ENCODE measurements around the gene GLMN.

The GLMN gene

GRCh38 chr1:92307980-92308379, 9.2 kb upstream of the GLMN start:
- no peak overlapping the region for H2AK5ac ChIP-seq (ENCODE audit: low read length)
- no peak for DNase-seq
- H3K27ac ChIP-seq (ENCODE audit: low read depth, low read length), result no peak overlapping the region
- H3K27me3 ChIP-seq (ENCODE audit: insufficient read depth, low read length, poor library complexity), result no peaks in the 10 kb centered on the region
- no peaks in the 10 kb centered on the region for H3K4me1 ChIP-seq (ENCODE audit: control insufficient read depth, low read depth, low read length)
- H3K4me2 ChIP-seq (ENCODE audit: low read length), result no peak overlapping the region
- H2BK120ac ChIP-seq (ENCODE audit: low read depth, low read length), result no peak overlapping the region
- no peak overlapping the region for H2BK5ac ChIP-seq (ENCODE audit: low read length)
- no peak overlapping the region for H4K5ac ChIP-seq (ENCODE audit: low read length)
- no peaks in the 10 kb centered on the region for H3K79me1 ChIP-seq (ENCODE audit: low read length)
- H3K56ac ChIP-seq (ENCODE audit: low read length), result no peak overlapping the region
- H3K36me3 ChIP-seq (ENCODE audit: control insufficient read depth, insufficient read depth, low read length), result no peaks in the 10 kb centered on the region
- no peaks in the 10 kb centered on the region for H3K79me2 ChIP-seq (ENCODE audit: control insufficient read depth, insufficient read depth, low read length)
- no peak overlapping the region for H2BK15ac ChIP-seq (replicated peaks; ENCODE audit: low read depth)
- no peak overlapping the region for H3K9ac ChIP-seq (ENCODE audit: low read length)
- no peak overlapping the region for H3K4me3 ChIP-seq (ENCODE audit: low read length)
- no CpG with 5 or more reads among the region's 4 CpGs for WGBS (ENCODE audit: extremely low coverage, insufficient coverage, low lambda C conversion rate)
- no peak overlapping the region for H3K4ac ChIP-seq (ENCODE audit: low read depth, low read length)
- no peak overlapping the region for H3K18ac ChIP-seq (ENCODE audit: low read length)
- H4K8ac ChIP-seq (ENCODE audit: low read depth, low read length), result no peak overlapping the region
- no peak overlapping the region for H3K23ac ChIP-seq (ENCODE audit: low read length)

GRCh38 chr1:92306020-92306419, 7.2 kb upstream of the GLMN start:
- no peak for DNase-seq
- Histone ChIP-seq H4K8ac (ENCODE audit: low read depth, low read length) (no peak overlapping the region), H4K5ac (ENCODE audit: low read length) (no peak overlapping the region), H2AK5ac (ENCODE audit: low read length) (no peak overlapping the region), H3K36me3 (ENCODE audit: control insufficient read depth, insufficient read depth, low read length) (no peaks in the 10 kb centered on the region), H3K23ac (ENCODE audit: low read length) (no peak overlapping the region), H3K4ac (ENCODE audit: low read depth, low read length) (no peak overlapping the region), H3K9ac (ENCODE audit: low read length) (no peak overlapping the region), H3K18ac (ENCODE audit: low read length) (no peak overlapping the region), H2BK15ac (replicated peaks; ENCODE audit: low read depth) (no peak overlapping the region), H2BK5ac (ENCODE audit: low read length) (no peak overlapping the region), H3K4me1 (ENCODE audit: control insufficient read depth, low read depth, low read length) (no peaks in the 10 kb centered on the region), H3K4me2 (ENCODE audit: low read length) (no peak overlapping the region), H3K27me3 (ENCODE audit: insufficient read depth, low read length, poor library complexity) (no peaks in the 10 kb centered on the region), H3K27ac (ENCODE audit: low read depth, low read length) (no peak overlapping the region), H3K4me3 (ENCODE audit: low read length) (no peak overlapping the region), H3K56ac (ENCODE audit: low read length) (no peak overlapping the region), H3K79me1 (ENCODE audit: low read length) (no peaks in the 10 kb centered on the region), H2BK120ac (ENCODE audit: low read depth, low read length) (no peak overlapping the region), H3K79me2 (ENCODE audit: control insufficient read depth, insufficient read depth, low read length) (no peaks in the 10 kb centered on the region)

GRCh38 chr1:92301021-92301420, 2.2 kb upstream of the GLMN start:
- Histone ChIP-seq H3K79me1 (ENCODE audit: low read length) (peaks cover 2% of the 10 kb centered on the region), H3K36me3 (ENCODE audit: control insufficient read depth, insufficient read depth, low read length) (no peaks in the 10 kb centered on the region), H3K27ac (ENCODE audit: low read depth, low read length) (no peak overlapping the region), H3K18ac (ENCODE audit: low read length) (no peak overlapping the region), H2BK5ac (ENCODE audit: low read length) (no peak overlapping the region), H2BK15ac (replicated peaks; ENCODE audit: low read depth) (no peak overlapping the region), H3K4me2 (ENCODE audit: low read length) (no peak overlapping the region), H3K27me3 (ENCODE audit: insufficient read depth, low read length, poor library complexity) (no peaks in the 10 kb centered on the region), H2AK5ac (ENCODE audit: low read length) (no peak overlapping the region), H3K79me2 (ENCODE audit: control insufficient read depth, insufficient read depth, low read length) (peaks cover 2% of the 10 kb centered on the region), H3K4me1 (ENCODE audit: control insufficient read depth, low read depth, low read length) (peaks cover 2% of the 10 kb centered on the region), H3K4me3 (ENCODE audit: low read length) (no peak overlapping the region), H3K23ac (ENCODE audit: low read length) (no peak overlapping the region), H3K4ac (ENCODE audit: low read depth, low read length) (no peak overlapping the region), H3K56ac (ENCODE audit: low read length) (no peak overlapping the region), H4K5ac (ENCODE audit: low read length) (no peak overlapping the region), H2BK120ac (ENCODE audit: low read depth, low read length) (no peak overlapping the region), H4K8ac (ENCODE audit: low read depth, low read length) (no peak overlapping the region), H3K9ac (ENCODE audit: low read length) (no peak overlapping the region)
- WGBS (ENCODE audit: extremely low coverage, insufficient coverage, low lambda C conversion rate), result no CpG with 5 or more reads among the region's 5 CpGs
- no peak for DNase-seq

GRCh38 chr1:92299477-92300150, 827 bp upstream of the GLMN start:
- Histone ChIP-seq H4K5ac (ENCODE audit: low read length) (no peak overlapping the region), H3K4me3 (ENCODE audit: low read length) (peak overlapping the region; percentile 77), H2BK15ac (replicated peaks; ENCODE audit: low read depth) (no peak overlapping the region), H3K23ac (ENCODE audit: low read length) (peak overlapping the region; percentile 97), H3K27me3 (ENCODE audit: insufficient read depth, low read length, poor library complexity) (no peaks in the 10 kb centered on the region), H3K4me2 (ENCODE audit: low read length) (peak overlapping the region; percentile 53), H3K79me1 (ENCODE audit: low read length) (peaks cover 2% of the 10 kb centered on the region), H2BK120ac (ENCODE audit: low read depth, low read length) (no peak overlapping the region), H3K36me3 (ENCODE audit: control insufficient read depth, insufficient read depth, low read length) (peaks cover 2% of the 10 kb centered on the region), H3K79me2 (ENCODE audit: control insufficient read depth, insufficient read depth, low read length) (peaks cover 2% of the 10 kb centered on the region), H3K4ac (ENCODE audit: low read depth, low read length) (peak overlapping the region; percentile 89), H4K8ac (ENCODE audit: low read depth, low read length) (no peak overlapping the region), H3K56ac (ENCODE audit: low read length) (peak overlapping the region; percentile 99), H3K27ac (ENCODE audit: low read depth, low read length) (no peak overlapping the region), H3K9ac (ENCODE audit: low read length) (peak overlapping the region; percentile 85), H2AK5ac (ENCODE audit: low read length) (no peak overlapping the region), H3K18ac (ENCODE audit: low read length) (peak overlapping the region; percentile 89), H2BK5ac (ENCODE audit: low read length) (no peak overlapping the region), H3K4me1 (ENCODE audit: control insufficient read depth, low read depth, low read length) (peaks cover 2% of the 10 kb centered on the region)
- no CpG with 5 or more reads among the region's 11 CpGs for WGBS (ENCODE audit: extremely low coverage, insufficient coverage, low lambda C conversion rate)
- DNase-seq, result peak; percentile 6

GRCh38 chr1:92298213-92298572, 594 bp downstream of the GLMN start:
- H2BK15ac ChIP-seq (replicated peaks; ENCODE audit: low read depth), result no peak overlapping the region
- no CpG with 5 or more reads among the region's 3 CpGs for WGBS (ENCODE audit: extremely low coverage, insufficient coverage, low lambda C conversion rate)
- H3K79me2 ChIP-seq (ENCODE audit: control insufficient read depth, insufficient read depth, low read length), result peaks cover 2% of the 10 kb centered on the region
- no peak overlapping the region for H2BK5ac ChIP-seq (ENCODE audit: low read length)
- H3K18ac ChIP-seq (ENCODE audit: low read length), result peak overlapping the region; percentile 57
- no peak for DNase-seq
- no peaks in the 10 kb centered on the region for H3K27me3 ChIP-seq (ENCODE audit: insufficient read depth, low read length, poor library complexity)
- H3K36me3 ChIP-seq (ENCODE audit: control insufficient read depth, insufficient read depth, low read length), result peaks cover 2% of the 10 kb centered on the region
- H3K79me1 ChIP-seq (ENCODE audit: low read length), result peaks cover 2% of the 10 kb centered on the region
- peak overlapping the region; percentile 67 for H3K4me3 ChIP-seq (ENCODE audit: low read length)
- H2BK120ac ChIP-seq (ENCODE audit: low read depth, low read length), result no peak overlapping the region
- peak overlapping the region; percentile 81 for H3K27ac ChIP-seq (ENCODE audit: low read depth, low read length)
- H3K4me1 ChIP-seq (ENCODE audit: control insufficient read depth, low read depth, low read length), result peaks cover 2% of the 10 kb centered on the region
- no peak overlapping the region for H4K5ac ChIP-seq (ENCODE audit: low read length)
- peak overlapping the region; percentile 40 for H3K4me2 ChIP-seq (ENCODE audit: low read length)
- H2AK5ac ChIP-seq (ENCODE audit: low read length), result no peak overlapping the region
- peak overlapping the region; percentile 99 for H3K56ac ChIP-seq (ENCODE audit: low read length)
- no peak overlapping the region for H4K8ac ChIP-seq (ENCODE audit: low read depth, low read length)
- H3K9ac ChIP-seq (ENCODE audit: low read length), result peak overlapping the region; percentile 97
- no peak overlapping the region for H3K23ac ChIP-seq (ENCODE audit: low read length)
- H3K4ac ChIP-seq (ENCODE audit: low read depth, low read length), result peak overlapping the region; percentile 72

- Histone ChIP-seq H2AK5ac (ENCODE audit: low read length) (no peak overlapping the region), H3K4ac (ENCODE audit: low read depth, low read length) (no peak overlapping the region), H3K23ac (ENCODE audit: low read length) (no peak overlapping the region), H3K79me2 (ENCODE audit: control insufficient read depth, insufficient read depth, low read length) (no peaks in the 10 kb centered on the region), H2BK120ac (ENCODE audit: low read depth, low read length) (no peak overlapping the region), H3K36me3 (ENCODE audit: control insufficient read depth, insufficient read depth, low read length) (peaks cover 6% of the 10 kb centered on the region), H3K79me1 (ENCODE audit: low read length) (no peaks in the 10 kb centered on the region), H3K18ac (ENCODE audit: low read length) (no peak overlapping the region), H4K8ac (ENCODE audit: low read depth, low read length) (no peak overlapping the region), H2BK15ac (replicated peaks; ENCODE audit: low read depth) (no peak overlapping the region), H3K9ac (ENCODE audit: low read length) (no peak overlapping the region), H3K4me3 (ENCODE audit: low read length) (no peak overlapping the region), H3K27me3 (ENCODE audit: insufficient read depth, low read length, poor library complexity) (no peaks in the 10 kb centered on the region), H3K56ac (ENCODE audit: low read length) (no peak overlapping the region), H4K5ac (ENCODE audit: low read length) (no peak overlapping the region), H2BK5ac (ENCODE audit: low read length) (no peak overlapping the region), H3K4me2 (ENCODE audit: low read length) (no peak overlapping the region), H3K27ac (ENCODE audit: low read depth, low read length) (no peak overlapping the region), H3K4me1 (ENCODE audit: control insufficient read depth, low read depth, low read length) (no peaks in the 10 kb centered on the region)
- peak; percentile 67 for DNase-seq
- no CpG with 5 or more reads among the region's 3 CpGs for WGBS (ENCODE audit: extremely low coverage, insufficient coverage, low lambda C conversion rate)
These were observed 7.3 kb downstream of the GLMN start for GRCh38 chr1:92291372-92291999.

Data from mesendoderm (in vitro differentiated cells).